Measurements from ENCODE around the gene RAB11FIP2.

The RAB11FIP2 gene

GRCh38 chr10:117983961-117984360 is 62.8 kb downstream of the RAB11FIP2 start:
- DNase-seq (ENCODE audit: low read depth in 2 of 3, low spot score in 2 of 3): no peak

GRCh38 chr10:117980755-117981702 is 65.7 kb downstream of the RAB11FIP2 start:
- DNase-seq (ENCODE audit: low read depth in 2 of 3, low spot score in 2 of 3): no peak

DNA sequence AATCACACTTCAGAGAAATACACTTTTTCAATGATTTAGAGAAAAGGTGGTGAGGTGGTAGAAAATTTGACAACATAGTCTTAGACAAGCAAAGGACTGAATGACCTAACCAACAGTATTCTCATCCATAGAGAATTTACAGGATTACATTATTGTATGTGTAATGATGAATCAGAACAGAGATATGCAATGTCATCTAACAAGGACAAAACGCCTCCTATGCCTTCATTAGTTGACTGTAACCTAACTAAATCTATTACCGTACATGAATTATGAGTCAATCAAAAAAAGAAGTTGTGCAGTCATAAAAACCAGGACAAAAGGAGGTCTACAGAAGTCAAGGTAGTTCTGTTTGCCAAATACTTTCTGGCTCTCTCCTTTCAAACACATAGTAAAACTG is 66.5 kb downstream of the RAB11FIP2 start:
- no peak for DNase-seq (ENCODE audit: low read depth in 2 of 3, low spot score in 2 of 3)

DNA sequence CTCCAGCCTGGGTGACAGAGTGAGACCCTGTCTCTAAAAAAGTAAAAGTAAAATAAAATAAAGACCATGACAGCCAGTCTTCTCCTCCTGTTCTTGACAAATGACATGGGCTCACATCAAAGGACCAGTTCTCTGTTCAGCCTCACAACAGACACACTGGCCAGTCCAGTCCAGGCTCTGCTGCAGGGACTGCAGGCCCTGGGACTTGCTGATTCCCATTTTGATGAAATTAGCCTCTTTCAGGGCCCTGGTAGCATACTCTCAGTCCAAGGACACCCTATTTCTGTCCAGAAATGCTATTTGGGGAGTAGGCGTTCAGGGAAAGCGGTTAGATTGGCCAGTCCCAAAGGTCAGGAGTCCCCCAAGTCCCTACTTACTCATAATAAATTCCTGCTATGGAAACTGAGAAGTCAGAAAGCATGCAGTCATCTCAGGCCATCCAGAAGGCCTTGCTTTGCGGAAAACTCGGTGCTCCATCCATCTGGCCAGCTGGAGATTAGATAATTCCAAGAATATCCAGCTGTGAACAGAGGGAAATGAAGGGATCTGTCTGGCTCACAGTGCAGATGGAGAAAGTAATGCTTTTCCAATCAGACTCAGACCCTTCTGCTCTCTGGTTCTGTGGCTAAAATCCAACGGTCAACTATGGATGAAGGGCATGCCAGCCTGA is 74.4 kb downstream of the RAB11FIP2 start:
- no peak for DNase-seq (ENCODE audit: low read depth in 2 of 3, low spot score in 2 of 3)

GRCh38 chr10:117970962-117971361 is 75.8 kb downstream of the RAB11FIP2 start:
- no peak for DNase-seq (ENCODE audit: low read depth in 2 of 3, low spot score in 2 of 3)

DNA sequence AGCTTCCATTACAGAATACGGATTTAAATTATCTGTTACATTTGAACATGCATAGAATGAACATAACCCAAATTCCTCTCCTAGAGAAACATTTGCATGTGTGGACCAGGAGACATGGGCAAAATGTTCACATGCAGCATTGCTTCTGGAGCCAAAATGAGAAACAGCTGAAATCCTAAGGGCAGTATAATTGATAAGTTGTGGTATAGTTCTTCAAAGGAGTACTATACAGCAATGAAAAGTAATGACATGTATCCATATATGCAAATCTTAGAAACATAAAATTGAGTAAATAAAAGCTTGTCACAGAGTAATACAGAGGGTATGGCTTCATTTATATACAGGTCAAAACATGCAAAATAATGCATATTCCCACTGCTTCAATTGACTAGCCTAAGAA is 77.1 kb downstream of the RAB11FIP2 start:
- no peak for DNase-seq (ENCODE audit: low read depth in 2 of 3, low spot score in 2 of 3)

GRCh38 chr10:117968354-117969182 is 78.2 kb downstream of the RAB11FIP2 start:
- DNase-seq (ENCODE audit: low read depth in 2 of 3, low spot score in 2 of 3): no peak

DNA sequence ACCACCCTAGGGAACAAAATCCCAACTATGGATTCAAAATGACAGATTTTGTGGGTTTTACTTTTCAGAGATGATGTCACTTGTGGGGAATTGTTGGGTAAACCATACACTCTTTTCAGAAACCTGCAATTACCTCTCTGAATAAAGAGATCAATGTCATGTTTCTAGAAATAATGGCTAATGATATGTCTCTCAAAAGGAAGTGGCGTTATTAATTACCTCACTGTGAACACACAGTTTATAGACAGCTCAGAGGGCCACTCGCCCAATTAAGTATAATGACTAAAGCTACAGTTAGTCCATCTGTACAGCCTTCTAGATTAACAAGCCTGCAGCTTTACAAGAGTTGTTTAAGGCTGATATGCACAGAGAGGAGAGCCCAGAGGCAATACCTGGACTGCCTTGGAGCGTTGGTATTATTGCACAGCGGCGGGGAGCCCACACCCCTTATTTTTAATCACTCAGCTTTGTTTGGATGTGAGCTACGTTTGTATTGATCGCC is 79.5 kb downstream of the RAB11FIP2 start:
- no peak for DNase-seq (ENCODE audit: low read depth in 2 of 3, low spot score in 2 of 3)

DNA sequence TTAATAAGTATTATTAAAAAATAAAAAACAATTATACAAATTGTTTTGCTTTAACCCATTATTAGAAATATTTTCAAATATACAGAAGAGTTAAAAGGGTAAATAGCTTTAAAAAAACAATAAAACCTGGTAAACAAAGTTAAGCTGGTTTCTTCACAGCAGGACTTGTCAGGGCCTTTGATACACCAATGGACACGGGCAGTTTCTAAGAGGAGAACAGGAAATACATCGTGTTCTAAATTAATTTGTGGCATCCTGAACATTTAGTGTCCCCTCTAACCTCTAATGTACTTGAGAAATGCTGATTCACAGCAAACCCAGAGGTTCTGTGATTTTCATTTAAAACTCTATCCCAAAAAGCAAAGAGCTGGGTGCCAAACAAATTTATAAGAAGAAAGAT is 80.8 kb downstream of the RAB11FIP2 start:
- DNase-seq (ENCODE audit: low read depth in 2 of 3, low spot score in 2 of 3): no peak

DNA sequence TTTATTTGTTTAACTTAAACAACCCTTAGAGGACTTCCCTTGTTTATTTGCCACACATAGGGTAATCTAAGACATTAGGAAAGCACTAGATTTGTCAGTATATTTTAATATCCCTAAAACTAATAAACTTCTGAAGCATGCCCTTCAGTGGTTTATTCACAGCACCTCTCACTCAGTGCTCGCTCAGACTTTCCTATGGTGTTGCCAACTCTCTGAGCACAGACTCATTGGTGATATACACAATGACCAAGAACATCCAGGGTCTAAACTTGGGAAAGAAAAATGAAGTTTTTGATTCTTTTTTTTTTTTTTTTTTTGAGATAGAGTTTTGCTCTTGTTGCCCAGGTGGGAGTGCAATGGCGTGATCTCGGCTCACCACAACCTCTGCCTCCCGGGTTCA is 82.2 kb downstream of the RAB11FIP2 start:
- no peak for DNase-seq (ENCODE audit: low read depth in 2 of 3, low spot score in 2 of 3)

GRCh38 chr10:117960345-117960935 is 86.3 kb downstream of the RAB11FIP2 start:
- DNase-seq (ENCODE audit: low read depth in 2 of 3, low spot score in 2 of 3): no peak

GRCh38 chr10:117956972-117957371 is 89.8 kb downstream of the RAB11FIP2 start:
- no peak for DNase-seq (ENCODE audit: low read depth in 2 of 3, low spot score in 2 of 3)

GRCh38 chr10:117955176-117955575 is 91.6 kb downstream of the RAB11FIP2 start:
- no peak for DNase-seq (ENCODE audit: low read depth in 2 of 3, low spot score in 2 of 3)

All from activated CD8-positive, alpha-beta memory T cell treated with anti-CD3 and anti-CD28 coated beads for 48 hours (primary cell).